Effector CD8-positive, alpha-beta T cell (primary cell): ENCODE measurements around the gene ZFYVE1.
A peak's percentile ranks its signal among the peaks of the same experiment; 100 is the strongest.
"Not testable (repeated sequence)": the region's sequence is repeated elsewhere in the genome, so short reads cannot be mapped to it uniquely, and the experiment has no call there.

ENCODE experiments used
- DNase-seq: peaks from one replicate; lab custom pipeline; 2025; lab: John Stamatoyannopoulos, UW

Gene ZFYVE1

DNA sequence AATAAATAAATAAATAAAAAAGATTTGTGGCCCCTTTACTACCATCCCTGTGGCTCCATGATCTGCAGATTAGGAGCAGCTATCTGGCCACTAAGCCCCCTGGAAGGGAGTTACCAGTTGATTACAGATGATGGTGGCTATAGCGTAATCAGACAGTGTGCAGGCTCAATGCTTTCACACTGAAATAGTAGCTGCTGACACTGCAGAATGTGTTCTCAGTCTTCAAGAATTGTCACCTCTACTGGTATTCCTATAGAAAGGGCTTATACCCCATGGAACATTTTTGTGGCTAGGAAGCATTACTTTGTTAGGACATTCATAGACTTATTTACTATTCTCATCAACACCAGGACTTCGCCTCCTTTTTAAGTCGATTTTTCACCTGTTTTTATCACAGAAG is 69.7 kb downstream of the ZFYVE1 start:
- DNase-seq: no peak

DNA sequence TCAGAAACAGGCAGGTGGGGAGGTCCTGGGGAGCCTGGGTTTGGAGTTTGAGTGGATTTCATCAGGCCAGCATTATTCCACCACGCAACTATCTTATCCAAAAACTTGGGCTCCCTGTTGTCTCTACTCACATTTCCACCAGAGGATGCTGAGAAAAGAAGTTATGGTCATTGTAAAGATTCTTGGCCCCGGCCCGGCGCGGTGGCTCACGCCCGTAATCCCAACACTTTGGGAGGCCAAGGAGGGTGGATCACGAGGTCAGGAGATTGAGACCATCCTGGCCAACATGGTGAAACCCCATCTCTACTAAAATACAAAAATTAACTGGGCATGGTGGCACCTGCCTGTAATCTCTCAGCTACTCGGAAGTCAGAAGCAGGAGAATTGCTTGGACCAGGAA is 70.2 kb downstream of the ZFYVE1 start:
- not testable (repeated sequence) for DNase-seq

DNA sequence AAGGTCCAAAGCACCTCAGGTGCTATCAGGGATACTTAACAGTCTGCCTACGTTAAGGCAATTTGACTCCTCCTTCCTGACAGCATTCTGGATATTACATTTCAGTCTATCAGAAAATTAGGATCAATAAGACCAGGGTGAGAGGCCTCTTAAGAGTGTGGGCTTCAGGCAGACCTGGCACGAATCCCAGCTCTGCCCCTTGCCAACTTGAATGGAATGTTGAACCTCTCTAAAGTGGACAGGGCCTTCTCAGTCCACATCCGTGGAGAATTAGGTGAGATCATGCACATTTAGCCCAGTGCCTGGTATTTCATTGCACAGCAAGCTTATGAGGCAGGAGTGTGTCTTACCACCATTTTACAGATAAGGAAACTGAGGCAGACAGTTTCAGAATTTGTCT is 74.7 kb downstream of the ZFYVE1 start:
- DNase-seq: no peak

DNA sequence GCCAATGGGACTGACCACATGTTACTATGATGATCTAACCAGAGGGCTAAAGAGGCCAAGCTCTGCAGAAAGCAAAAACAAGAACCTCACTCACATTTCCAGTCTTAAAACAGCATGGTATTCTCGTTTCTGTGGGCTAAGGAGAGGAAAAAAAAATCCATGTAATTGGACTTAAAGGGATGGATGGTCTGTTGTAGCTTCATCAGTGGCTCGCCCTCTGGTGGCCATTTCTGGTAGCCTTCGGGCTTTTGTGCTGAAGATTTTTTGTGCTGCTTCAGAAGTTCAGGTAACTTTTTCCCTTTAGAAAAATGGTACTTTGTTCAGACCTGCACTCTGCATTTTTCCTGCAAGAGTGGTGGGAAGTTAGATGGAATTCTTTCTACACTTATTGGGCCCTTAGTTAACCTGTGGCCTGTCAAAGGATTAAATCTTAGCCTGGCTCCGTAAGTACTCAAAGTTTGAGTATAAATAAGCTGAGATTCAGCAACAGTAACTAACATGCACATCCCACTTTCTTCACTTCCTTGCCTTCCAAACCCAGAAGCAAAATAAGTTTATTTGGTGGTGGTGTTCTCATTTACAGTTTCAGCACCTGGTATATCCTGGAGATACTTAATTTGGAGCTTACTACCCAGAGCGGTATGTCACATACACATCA is 78.3 kb downstream of the ZFYVE1 start:
- peak; percentile 41 for DNase-seq

DNA sequence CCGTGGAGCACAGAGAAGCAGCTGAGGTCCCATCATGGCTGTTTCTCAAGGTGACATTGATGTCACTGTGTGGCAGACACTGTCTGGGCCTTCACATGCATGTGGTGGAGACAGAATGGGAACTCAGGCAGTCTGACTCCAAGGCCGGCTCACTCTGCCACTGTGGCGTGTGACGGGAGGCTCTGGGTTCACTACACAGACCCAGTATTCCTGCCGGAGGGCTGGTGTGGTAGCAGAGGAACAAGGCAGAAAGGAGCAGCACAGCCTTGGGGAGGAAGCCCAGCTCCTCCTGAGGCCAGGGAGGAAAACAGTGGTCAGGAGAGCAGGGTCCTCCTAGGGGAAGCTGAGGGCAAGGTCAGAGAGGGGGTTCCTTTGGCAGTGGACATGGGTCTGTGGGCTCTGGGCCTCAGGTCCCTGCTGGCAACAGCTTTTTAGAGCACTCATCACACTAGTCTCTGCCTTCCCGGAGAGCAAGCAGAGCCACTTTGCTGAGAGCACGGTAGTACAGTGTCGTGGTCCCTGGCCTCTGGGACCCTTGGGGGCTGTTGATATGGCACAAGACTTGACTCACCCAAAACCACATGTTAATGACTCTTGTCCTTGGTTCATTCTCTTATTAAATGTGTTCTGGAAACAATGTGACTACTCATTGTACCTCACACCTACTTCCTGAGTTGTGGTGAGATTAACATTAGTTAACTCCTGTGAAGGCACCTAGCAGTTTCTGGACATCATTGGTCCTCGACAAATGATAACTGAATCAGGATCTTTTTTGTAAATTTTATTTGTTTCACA is 79.3 kb downstream of the ZFYVE1 start:
- DNase-seq: no peak

DNA sequence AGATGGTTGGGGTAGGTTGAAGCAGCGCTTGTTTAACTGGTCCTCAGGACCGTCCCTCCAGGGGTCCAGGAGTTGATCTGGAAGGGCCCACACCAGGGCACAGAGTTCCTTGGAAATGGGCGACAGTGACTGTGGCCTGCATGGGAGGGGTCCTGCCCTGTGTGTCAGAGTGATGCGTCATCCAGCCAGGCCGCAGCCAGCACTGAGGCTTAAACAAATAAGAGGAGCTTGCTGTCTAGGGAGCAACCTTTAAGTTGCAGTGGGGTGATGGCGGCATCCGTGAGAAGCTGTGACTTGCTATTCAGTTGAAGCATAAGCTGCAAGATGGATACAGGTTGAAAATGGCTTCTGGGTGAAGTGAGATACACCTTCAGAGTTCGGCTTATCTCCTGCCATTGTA is 80.4 kb downstream of the ZFYVE1 start:
- no peak for DNase-seq

DNA sequence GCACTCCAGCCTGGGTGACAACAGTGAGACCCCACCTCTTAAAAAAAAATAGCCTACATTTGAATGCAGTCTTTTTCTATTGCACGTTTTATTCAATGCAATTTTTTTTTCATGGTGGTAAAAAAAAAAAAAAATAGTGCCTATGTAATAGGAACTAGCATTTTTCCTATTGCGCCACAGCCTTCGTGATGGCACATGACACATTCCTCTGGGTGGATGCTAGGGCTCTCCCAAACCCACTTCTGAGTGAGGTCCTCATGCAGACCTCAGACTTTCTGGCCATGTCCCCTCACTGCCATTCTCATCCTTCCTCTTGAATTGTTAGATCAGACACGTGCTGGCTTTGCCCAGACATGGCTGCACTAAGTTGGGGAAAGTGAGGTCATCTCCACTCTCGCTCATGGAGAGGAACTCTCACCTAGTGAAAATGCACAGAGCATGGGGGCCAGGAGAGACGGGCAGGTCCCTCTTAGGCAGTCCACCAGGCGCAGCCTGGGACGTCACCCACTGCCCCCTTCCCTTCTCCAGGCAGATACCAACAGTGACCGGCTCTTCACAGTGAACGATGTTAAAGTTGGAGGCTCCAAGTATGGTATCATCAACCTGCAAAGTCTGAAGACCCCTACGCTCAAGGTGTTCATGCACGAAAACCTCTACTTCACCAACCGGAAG is 81.4 kb downstream of the ZFYVE1 start:
- no peak for DNase-seq

DNA sequence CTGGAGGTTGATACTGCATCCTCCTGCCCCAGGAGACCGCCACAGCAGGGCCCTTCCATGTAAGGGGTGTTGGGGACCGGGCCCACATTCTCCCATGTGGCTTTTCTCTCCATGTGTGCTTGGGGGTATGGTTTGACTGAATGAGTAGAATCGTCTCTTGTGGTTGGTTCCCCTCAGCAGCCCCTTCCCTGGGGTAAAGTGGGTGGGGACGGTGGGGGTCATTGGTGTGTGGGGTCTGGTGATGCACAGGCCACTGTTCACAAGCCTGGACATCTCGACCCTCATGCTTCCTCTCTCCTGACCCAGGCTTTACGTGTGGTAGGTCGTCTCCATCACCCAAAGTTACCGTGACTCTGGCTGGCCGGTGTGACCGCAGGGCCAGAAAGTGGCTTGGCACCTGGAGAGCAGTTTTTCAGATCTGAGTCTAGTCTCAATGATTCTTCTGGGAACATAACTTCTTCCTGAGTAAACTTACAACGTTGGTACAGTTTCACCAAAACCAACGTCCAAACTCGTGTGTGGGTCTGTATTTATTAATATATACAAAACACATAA is 83.0 kb downstream of the ZFYVE1 start:
- DNase-seq: no peak

DNA sequence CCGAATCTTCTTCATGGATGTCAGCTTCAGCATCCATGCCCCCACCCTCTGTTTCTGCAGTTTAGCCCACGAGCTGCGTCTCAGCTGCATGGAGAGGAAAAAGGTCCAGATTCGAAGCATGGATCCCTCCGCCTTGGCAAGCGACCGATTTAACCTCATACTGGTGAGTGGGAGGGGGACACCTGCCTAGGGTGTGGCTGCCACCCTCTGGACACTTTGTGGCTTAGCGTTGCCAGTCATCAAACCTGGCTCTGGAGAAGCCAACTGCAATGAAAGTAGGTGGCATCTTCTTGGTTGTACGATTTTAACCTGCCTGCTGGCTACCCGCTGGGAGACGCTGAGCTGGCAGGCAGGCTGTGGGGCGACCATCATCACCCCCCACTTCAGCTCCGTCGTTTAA is 84.0 kb downstream of the ZFYVE1 start:
- DNase-seq: no peak

DNA sequence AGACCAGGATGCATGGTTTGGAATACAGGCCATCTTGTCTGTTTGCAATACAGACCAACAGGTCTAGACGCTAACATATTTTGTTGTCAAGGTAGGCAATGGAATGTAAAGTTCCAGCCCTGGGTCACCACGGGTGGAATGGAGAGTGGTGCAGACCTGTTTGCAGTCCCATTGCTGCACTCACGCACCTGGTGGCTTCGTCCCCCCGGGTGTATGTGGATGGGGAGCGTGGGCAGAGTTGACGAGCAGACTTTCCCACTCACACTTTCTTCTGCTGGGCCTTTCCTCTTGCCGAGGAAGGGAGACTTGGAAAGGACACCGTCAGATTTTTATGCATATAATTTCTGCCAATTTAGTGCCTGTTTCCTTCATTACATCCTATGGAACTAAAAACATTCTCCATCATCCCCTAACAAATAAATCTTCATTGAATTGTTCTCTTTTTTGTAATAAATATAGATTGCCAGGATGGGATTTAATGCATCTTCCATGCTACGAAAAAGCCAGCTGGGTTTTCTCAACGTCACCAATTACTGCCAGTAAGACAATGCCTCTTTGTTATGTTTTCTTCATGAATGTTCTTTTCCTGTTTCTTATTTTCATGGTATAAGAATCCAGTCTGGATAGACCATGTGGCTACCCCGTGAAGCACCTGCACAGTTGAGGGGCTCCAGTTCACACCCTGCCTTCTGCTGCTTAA is 85.5 kb downstream of the ZFYVE1 start:
- DNase-seq: no peak

DNA sequence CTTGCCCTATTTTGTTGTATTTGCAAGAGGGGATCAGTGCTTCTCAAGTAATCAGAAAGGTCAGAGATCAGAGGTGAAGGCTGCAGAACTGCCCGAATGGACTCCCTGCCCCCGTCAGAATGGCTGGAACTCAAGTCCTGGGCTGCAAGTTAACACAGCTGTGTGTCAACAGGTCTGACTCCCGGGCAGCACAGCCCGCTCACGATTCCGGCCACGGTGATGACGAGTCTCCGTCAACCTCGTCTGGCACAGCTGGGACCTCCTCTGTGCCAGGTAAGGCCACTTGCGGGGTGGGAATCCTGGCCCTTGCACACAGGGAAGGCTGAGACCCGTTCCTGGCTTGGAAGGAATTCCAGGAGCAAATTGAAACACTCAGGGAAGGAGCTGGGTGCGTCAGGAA is 87.3 kb downstream of the ZFYVE1 start:
- no peak for DNase-seq

DNA sequence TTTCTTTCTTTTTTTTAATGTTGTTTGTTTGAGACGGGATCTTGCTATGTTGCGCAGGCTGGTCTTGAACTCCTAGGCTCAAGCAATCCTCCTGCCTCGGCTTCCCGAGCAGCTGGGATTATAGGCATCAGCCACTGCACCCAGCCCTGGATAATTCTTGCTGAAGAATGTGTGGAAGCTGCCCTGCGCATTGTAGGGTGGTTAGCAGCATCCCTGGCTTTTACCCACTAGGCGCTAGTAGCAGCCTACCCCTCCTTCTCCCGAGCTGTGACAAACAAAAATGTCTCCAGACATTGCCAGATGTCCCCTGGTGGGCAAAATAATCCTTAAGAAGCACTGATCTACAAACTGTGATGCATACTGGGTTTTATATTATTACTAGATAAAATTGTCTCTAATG is 94.0 kb downstream of the ZFYVE1 start:
- DNase-seq: no peak

DNA sequence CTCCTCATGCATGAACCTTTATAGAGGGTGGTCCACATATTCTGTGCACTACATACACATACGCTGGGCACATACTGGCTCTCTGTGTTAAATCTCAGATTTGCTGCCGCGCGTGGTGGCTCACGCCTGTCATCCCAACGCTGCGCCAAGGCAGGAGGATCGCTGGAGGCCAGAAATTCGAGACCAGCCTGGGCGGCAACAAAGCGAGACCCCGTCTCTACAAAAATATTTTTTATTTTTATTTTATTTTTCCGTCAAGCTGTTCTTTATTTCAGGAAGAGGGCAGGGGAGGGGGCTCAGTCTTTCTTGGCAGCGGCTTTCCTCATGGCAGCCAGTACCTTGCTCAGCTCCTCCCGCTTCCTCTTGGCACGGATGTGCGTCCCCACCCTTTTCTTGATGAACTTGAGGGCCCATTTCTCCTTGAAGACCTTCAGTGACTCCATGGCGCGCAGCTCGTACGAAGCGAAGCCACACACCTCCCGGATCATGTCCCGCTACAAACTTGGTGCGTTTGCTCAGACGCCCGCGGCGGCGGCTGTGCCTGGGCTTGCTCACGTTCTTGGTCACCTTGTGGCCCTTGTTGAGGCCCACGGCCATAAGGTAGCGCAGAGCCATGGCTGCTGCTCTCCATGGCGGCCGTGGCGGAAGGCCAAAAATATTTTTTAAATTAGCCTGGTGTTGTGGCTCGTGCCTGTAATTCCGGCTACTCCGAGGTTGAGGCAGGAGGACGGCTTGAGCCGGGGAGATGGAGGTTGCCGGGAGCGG is 97.4 kb downstream of the ZFYVE1 start:
- DNase-seq: no peak

DNA sequence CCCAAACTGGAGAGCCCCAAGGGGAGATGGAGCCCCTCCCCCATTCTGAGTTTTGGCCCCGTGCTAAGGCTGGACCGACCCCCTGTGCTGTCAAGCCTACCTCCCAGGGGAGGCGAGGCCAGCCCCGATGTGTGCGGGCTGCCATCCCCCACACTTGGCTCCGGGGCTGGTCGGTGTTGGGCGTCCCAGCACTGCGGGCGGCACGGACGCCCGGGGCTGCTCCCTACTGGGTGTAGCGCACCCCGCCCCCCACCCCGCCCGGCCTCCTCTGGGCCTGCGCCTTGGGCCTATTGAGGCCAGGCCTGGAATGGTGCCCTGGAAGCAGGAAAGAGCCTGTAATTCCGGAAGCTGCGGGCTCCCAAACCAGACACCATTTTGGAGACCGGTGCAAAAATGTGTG is 98.0 kb downstream of the ZFYVE1 start:
- no peak for DNase-seq

DNA sequence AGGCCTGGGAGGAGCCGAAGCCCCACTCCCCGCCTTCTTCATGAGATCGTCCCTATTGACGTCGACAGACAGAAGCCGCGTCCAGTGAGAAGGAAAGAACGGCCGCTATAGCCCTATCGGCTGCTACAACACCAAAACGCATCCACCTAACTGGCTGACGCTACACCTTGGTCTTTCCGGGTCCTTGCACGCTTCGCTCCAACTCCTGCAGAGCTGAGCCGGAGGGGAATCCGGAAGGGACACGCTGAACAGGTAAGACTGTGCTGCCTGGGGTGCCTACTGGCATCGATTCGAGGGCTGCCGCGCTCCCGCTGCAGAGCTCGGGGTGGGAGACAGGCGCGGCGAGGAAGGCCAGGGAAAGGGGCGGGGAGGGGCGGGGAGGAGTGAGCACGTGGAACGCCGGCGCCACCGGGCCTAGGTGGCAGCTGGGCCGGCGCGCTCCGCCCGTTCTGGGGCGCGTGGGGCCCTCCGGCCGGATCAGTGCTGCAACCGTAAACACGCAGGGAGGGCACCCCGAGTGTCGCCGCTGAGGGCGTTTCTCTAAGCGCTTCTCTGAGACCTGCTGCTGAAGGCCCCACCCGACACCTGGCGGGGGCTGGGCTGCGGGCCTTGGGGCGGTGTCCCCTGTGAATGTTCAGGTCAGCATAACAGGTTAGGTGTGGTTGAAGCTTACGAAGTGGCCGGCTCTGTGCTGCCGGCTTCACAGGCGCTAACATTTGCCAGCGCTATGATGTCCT is 100.4 kb downstream of the ZFYVE1 start, which contains the start of gene DCAF4:
DCAF4 (plus strand) TSS at position 173 of the 737 bp plus-strand sequence. CDS start 11,515 bp downstream, outside the sequence.
- peak; percentile 90 for DNase-seq

DNA sequence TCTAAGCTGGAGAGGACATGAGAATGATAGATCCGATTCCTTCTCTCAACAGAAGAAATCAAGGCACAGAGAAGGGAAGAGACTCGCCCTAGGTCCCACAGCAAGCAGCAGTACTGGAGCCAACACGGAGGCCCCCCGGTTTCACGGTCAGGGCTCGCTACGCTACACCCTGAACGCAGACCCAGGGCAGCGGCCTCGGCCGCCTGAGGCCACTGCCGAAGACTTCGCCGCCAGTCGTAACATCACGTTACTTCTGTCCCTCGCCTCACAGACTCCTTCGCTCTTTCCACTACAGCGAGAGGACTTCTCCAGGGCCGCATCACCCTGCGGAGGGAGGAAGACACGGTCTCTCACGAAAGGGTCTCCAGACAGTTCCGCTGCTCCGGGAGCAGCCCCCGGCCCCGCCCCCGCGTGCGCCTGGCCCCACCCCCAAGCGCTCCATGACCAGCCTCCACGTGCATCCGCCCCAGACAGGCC is 101.1 kb downstream of the ZFYVE1 start:
- no peak for DNase-seq

DNA sequence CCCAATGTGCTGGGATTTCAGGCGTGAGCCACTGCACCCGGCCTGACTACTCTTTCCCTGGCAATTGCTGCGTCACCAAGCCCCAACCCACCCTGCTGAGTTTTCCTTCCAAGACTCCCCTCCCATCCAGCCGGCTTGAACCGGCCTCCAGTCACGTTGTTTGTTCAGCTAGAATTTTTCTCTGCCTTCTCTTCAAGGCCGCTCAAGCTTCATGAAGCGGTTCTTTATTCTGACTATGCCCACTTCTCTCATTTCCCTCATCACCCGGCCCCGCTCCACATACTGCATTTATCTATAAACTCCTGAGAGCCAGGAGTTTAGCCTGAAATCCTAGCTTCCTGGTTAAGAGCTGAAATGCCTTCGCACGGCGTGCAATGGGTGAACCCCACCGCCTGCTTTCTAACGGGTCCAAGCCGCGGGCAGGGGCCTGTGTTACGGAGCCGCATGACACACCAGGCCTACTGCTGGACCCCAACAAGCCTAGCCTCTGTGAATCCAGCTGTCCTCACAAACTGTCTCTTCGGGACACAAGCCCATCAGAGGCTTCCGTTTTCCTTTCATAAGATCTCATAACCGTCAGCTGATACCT is 101.6 kb downstream of the ZFYVE1 start:
- no peak for DNase-seq

DNA sequence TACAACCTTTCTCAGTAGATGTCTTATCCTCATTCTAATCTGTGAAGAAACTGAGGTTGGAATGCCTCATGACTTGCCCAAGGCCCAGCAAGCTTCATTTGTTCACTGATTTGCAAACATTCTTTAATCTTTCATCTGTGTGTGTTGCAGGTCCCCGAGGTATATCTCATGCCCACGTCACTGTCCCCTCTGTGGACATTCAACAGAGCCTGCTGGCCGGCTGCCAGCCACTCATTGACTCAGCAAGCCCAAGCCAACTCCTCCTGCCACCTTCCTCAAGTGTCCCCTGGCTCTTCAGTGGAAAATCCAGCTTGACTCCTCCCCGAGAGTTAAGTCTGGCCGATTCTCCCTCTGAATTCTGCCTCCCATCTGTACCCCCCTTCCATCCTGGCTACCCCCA is 102.6 kb downstream of the ZFYVE1 start:
- no peak for DNase-seq

DNA sequence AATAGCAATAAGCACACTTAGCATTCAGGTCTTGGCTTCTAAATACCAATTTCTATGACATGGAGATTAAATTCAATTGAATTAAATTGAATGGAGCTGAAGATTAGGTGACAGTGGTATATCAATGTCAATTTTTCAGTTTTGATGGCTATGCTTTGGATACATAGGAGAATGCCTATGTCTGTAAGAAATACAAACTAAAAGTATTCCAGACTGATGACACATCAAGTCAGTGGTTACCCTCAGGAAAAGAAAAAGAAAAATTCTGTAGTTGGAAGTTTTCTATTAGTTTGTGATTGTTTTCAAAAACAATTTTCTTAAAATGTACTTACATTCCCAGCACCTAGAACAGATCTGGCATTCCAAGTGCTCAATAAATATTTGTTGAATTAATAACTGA is 105.5 kb downstream of the ZFYVE1 start:
- DNase-seq: no peak

DNA sequence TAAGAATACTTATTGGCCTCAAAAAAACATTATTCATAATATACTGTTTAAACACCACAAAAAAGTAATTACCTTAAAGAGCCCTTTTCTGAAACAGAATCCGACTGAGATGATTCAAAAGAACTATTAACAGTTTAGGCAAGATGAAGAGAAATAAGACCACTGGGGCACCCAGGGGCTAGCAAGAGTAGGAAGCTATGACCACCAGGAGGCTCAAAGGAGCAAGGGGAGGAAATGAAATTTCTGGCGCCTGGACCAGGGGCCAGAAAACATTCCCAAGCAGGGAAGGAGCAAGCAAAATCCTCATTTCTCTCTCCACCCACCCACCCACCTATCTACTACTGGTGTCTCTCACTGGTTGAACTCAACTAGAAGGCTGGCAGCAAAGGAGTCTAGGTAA is 106.9 kb downstream of the ZFYVE1 start:
- DNase-seq: no peak
